HG02678 (cell line): ENCODE measurements around the gene RETN.

Experiments used
- ATAC-seq: cut with Tn5 transposase; IDR thresholded peaks from one replicate; pipeline ENCODE4 v1.9.1; 2021; ENCODE audit warnings: mild to moderate bottlenecking, moderate library complexity; ENCODE audit not compliant: unreplicated experiment

The RETN gene

DNA sequence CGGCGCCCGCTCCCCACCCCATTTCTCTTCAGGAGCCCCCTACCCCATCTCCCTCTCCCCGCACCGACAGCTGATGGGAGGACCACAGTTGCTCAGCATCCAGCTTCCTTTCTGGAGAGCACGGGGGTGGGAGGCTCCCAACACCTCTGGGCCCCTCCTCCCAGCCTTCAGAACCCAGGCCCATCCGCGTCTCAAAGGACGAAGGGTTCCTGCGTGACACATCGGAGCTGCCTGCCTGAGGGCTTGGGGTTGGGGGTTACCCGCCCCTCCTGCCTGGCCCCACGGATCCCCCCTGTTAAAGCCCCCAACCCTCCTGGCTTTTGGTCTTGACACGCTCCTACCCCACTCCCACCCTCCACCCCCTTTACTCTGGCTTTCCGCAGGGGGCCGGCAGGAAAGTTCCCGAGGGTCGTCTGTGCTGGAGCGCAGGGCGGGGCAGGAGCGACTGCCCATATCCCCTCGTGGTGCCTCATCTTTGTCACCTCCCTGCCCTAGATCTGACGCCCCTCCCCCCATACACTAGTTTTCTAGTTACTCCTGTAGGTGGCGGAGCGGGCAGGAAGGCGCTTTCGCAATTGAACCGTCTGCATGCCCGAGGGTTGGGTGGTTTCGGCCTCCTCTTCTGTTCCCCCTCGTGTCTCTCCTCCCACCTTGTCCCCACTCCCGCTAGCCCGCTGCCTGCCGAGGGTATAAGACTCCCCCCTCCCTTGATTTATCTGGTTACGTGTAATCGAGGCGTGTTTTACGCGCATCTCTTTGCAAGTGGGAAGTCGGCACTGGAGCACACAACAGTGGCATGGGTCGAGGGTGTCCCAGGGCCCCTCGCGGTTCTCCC lies 12.7 kb downstream of the RETN start:
- ATAC-seq, result no peak

DNA sequence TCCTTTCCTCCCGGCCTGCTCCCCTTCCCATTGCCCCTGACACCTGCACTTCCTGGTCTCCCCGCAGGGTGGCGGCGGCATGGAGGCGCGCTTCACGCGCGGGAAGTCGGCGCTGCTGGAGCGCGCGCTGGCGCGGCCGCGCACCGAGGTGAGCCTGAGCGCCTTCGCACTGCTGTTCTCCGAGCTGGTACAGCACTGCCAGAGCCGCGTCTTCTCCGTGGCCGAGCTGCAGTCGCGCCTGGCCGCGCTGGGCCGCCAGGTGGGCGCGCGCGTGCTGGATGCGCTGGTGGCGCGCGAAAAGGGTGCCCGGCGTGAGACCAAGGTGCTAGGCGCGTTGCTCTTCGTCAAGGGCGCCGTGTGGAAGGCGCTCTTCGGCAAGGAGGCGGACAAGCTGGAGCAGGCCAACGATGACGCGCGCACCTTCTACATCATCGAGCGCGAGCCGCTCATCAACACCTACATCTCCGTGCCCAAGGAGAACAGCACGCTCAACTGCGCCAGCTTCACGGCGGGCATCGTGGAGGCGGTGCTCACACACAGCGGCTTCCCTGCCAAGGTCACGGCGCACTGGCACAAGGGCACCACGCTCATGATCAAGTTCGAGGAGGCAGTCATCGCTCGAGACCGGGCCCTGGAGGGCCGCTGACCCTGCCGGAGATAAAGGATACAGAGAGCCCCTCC lies 13.5 kb downstream of the RETN start:
- ATAC-seq, result no peak

DNA sequence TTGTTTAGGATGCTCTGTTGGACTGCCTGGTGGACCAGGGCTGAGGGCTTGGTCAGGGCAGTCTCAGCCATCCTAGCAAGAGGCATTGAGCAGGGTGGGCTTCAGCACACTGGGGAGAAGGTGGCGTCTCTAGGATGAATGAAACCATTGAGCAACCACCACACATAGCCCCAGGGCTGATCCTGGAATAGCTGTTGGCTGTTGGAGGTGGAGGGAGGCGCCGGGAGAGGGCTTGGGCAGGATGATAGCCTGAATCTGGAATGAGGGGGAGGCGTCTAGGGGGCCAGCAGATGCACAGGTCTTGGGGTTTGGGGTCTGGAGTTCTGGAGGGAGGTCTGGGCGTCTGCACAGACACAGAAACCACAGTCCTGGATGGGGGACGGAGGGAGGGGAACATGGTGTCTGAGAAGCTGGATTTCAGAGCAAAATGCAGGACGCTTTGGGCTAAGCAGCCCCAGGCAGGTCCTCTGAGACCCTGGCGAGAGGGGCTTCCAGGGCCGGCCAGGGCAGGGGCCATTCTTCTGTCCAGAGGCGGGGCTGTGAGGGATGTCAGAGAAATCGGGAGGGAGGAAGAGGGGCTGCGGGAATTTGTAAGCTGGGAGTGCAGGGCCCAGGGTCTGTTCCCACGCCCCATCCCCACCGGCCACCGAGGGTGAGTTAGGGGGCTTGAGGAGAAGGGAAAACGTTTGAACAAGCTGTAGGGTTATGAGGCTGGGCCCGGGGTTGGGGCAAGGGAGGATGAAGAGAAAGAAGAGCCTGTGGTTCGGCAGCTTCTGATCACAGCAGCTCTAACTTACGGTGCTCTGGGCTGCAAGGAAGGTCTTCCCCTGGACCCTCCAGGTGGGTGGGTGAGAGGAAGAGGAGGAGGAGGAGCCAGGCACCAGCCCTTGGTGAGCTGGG lies 16.9 kb downstream of the RETN start:
- no peak for ATAC-seq

DNA sequence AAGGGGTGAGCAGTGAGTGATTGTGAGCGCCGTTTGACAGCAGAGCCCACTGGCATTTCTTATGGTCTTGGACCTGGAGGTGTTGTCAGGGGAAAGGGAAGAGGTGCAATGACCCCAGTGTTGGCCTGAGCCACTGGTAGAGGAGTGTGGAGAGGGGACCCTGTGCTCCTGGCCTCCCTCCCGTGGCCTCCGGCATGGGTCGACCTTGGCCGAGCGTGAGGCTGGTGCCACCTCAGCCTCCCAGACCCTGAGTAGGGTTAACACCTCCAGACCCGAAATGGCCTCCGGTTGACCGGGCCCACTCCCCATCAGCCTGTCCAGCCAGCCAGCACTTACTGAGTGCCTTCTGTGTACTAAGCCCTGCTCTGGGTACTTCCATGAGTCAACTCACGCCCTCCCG lies 18.3 kb downstream of the RETN start:
- no peak for ATAC-seq

DNA sequence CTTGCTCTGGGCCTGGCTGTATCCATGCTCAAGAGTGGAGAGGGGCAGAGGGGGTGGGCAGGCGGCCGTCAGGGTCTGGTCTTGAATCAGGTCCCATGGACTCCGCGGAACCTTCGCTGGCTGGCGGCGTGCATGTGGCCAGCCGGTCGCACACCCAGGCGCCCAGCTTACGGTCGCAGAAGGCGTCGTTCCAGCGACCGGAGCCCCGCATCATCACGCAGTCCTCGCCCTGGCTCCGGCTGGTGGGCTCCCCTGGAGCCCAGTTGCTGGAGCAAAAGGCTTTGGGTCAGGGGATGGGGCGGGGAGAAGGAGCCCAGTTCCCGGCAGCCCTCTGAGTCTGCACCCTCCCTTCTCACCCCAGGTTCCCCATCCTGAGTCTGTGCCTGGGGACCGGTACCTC lies 20.3 kb downstream of the RETN start:
- ATAC-seq, result no peak

DNA sequence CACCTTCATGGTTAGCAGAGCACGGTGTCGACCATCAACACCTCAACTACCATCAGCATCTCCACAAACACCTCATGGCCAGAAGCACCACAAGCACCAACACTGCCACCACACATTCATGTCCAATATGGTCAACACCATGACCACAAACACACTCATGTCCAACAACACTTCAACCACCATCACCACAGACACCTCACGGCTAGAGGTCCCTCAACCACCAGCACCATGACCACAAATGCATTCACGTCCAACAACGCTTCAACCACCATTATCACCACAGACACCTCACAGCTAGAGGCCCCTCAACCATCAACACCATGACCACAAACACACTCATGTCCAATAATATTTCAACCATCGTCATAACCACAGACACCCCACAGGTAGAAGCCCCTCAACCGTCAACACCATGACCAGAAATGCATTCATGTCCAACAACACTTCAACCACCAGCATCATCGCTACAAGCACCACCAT lies 22.0 kb downstream of the RETN start:
- ATAC-seq, result no peak

DNA sequence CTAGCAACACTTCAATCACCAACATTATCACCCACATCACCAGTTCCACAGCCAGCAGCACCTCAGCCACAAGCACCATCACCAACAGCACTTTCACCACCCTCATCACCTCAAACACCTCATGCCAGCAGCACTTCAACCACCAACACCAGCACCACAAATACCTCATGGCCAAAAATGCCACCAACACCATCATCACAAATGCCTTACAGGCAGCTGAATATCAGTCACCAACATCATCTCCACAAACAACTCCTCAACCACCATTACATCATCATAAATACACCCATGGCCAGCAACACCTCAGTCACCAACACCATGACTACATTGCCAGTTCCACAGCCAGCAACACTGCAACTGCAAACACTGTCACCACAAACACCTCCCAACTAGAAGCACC lies 22.6 kb downstream of the RETN start:
- ATAC-seq, result no peak

DNA sequence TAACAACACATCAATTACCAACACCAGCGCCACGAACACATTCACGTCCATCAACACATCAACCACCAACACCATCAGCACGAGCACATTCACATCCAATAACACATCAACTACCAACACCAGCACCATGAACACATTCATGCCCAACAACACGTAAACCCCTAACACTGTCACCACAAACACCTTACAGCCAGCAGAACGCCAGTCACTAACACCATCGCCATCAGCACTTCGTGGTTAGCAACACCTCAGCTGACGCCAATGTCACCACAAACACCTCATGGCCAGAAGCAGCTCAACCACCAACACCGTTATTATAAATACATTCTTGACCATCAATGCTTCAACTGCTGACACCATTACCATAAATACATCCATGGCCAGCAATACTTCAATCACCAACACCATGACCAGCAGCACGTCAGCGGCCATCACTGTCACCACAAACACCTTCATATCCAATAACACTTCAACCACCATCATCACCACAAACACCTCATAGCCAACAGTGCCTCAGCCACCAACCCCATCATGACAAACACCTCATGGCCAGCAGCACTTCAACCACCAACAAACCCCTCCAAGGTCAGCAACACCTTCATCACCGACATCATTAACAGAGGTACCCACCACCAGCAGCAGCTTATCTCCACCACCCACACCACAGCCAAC lies 23.7 kb downstream of the RETN start:
- no peak for ATAC-seq

DNA sequence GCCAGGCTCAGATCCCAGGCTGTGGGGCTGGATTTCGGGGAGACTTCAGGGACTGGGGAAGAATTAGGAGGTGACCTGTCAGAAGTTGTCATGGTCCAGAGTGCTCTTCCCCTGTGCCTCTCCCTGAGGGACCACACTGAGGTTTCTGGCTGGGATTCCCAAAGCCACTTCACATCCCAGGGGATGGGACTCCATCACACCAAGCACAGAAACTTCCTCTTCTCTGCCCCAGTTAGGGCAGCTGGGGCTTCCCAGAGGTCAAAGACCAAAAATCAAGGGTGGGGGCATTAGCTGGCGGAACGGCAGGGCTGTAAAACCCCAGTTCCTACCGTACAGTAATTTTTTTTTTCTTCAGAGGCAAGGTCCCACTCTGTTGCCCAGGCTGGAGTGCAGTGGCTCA lies 25.6 kb downstream of the RETN start:
- no peak for ATAC-seq

DNA sequence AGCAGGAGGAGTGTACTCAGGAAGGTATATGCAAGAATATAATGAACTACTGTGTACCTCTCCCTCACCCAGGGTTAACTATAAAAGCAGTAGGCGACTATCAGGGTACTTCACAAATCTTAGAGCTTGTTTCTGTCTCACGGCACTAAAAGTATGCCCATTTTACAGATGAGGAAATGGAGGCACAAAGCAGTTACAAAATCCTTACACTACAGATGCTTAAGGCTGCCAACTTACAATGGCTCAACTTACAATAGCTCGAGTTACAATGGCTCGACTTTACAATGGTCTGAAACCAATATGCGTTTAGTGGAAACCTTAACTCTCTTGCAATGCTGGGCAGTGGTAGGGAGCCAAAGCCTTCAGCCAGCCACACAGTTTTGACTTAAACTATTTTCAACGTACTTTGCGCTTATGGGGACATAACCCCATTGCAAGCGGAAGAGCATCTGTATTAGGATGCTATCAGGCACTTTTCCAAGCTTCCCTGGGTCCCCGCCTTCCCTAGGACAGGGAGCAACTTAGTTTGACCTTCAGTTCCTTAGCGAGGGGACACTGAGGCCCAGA lies 29.0 kb downstream of the RETN start:
- ATAC-seq, result no peak

DNA sequence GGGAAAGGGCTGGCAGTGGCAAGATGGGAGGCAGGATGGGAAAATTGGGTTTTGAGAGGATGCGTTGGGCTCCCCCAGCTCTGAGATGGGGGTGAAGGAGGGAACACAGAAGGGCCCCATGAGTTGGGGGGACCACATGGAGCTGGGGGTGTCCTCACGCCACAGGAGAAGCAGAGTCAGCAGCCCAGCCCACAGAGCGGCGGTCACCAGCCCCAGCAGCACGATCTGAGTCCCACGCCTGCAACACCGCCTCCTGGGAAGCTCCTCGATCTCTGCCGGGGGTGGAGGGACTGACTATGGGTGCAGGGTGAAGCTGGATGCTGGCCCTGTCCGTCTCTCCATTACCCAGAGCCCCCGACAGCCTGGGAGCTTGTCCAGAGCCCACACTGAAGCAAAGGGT lies 29.7 kb downstream of the RETN start:
- no peak for ATAC-seq

DNA sequence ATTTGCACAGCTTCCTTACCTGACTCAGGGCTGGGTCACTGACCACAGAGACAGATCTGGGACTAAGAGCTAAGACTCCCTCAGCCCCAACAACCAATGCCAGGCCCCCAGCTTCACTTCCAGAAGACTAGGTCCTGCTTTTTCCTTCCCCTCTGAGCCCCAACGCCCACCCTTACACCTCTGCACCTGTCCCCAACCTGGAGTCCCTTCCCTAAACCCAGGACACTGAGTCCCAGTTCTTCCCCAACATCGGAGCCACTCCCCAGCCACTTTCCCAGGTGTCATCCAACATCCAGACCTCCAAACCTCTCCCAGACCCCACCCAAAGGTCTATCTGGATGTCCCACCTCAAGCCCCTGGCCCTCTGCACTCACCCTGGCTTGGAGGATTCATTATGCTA lies 30.2 kb downstream of the RETN start:
- ATAC-seq, result no peak

DNA sequence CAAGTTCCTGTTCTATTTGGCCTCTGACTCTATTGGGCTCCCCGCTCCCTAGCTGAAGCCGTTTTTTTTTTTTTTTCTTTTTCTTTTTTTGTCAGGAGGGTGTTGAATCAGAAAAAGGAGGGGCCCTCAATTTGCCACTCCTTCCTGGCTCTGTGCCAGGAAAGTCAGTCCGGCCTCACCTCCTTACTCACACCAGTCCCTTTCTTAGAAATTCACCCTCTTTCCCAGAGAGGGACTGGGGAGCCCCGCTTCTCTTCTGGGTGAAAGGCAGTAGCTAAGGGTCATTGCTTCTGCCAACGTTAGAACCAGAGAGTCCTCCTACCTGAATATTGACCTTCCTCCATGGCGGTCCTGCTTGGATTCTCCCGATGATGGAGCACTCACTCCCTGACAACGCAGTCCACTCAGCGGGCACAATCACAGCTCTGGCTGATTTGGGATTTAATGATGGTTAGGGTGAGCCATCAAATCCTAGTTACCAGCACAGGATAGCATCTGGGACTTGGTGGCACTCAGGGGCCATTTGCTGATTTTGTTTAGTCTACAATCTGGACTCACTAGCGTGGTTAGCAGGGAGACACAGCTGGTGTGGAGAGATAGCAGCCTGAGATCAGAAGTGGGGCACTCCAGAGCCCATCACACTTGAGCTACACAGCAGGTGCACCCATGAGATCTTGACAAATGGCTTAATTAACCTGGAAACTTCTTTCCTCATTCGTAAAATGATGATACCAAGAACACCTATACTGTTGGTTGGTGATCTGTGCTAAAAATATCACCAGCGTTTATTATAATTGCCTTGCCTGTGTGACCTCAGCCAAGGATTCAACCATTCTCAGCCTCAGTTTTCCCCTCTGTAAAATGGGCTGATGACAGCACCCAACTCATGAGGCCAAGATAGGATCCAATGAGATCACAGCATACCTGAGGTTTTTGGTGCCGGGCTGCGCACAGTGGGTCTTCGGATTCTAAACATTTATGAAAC lies 30.9 kb downstream of the RETN start:
- ATAC-seq, result no peak

DNA sequence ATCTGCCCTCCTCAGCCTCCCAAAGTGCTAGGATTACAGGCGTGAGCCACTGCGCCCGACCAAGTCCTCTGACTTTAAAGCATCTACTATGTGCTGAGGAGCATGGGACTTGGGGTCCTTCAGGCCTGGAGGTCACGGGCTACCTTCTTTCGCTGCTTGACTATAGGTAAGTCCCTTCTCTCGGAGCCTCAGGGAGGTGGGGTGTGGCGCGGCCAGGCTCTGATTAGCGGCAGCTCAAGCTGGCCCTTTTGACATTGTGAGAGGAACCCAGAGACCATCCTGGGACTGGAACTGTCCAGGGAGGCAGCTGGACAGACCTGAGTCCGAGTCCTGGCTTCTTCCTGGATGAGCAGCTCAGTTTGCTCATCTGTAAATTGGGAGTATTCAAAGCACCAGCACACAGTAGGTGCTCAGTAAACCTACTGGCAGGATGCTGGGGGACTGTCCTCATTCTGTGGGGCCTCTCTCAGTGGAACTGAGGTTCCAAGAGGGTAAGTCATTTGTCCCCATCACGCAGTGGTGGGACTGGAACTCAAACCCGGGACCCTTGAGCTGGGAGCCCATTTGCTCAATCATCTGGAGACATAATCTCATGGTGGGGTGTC lies 32.3 kb downstream of the RETN start:
- no peak for ATAC-seq

DNA sequence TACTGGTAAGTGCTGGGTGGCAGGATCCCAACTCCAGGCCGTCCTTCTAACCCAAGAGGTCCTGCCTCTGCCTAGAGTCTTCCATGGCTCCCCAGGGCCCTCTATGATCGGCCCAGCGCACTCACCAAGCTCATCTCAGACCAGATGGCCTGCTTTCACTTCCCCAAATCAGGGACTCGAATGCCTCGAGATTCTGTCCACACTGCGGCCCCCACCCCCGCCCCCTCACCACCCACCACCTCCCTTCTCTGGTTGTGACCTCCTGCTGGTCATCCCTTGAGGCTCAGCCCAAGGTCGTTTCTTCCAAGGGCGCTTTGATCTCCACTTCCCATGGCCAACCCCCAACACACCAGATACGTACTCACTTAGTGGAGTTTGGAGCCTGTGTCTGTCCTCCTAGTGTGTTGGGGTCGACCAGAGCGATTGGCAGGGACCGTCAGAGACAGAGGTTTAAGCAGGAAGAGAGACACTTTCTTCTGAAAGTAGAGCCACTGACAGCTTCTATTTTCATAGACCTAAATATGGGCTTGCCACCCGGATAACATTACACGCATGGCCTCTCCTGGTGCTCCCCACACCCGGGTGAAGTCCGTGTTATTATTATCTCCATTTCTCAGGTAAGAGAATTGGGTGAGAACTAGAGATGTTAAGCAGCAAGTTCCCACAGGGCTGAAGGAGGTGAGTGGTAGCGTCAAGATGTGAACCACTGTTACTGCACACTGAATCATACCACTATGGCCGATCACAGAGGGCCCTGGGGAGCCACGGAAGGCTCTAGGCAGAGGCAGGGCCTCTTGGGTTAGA lies 33.0 kb downstream of the RETN start, which contains the start of gene FCER2:
FCER2 (minus strand) TSS at position 478 of the 804 bp plus-strand sequence. CDS start 2,371 bp downstream, outside the sequence.
- peak; percentile 55 for ATAC-seq

DNA sequence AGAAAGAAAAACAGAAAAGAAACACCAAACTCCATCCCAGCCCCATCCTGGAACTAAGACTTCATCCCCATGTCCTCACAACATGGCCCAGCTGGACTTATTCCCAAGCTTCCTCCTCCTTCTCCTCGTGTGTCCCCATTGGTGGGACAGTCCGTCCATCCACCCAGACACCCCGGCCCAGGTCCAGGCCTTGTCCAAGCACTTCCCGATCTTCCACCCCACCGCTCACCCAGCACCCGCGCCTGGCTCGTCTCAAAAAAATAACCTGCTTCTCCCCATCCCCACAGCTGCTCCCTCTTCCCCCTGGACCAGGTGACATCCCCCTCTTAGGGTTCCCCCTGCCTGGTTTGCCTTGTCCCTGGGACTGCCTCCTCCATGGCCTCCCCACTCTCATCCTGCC lies 34.5 kb downstream of the RETN start:
- ATAC-seq, result no peak

DNA sequence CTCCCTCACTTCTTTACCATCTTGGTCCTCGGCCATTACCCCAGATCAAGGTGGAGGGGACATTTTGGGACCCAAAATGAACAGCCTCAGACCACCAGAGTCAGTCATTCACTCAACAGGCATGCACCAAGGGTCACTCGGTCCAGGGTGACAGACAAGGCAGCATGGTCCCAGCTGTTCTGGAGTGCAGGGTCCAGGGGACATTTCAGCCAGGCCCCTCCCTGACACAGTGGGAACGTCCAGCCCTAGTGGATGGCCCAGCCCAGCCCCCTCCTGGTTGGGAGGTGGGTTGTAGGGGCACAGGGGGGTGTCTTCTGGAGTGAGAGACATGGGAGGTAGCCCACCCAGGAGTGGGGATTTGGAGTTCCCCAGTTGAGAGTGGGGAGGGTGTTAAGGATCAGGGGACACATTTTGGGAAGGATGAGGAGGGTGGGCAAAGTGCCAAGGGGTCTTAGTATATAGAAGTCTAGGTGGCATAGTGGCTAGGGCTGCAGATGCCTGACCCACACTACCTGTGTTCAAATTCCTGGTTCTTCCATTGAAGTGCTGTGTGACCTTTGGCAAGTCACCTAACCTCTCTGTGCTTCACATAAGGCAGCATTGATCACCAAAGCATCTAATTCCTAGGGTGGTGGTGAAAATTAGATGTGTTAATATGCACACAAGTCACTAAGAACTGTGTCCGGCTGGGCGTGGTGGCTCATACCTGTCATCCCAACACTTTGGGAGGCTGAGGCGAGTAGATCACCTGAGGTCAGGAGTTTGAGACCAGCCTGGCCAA lies 35.6 kb downstream of the RETN start:
- ATAC-seq, result no peak
